ENCODE results near the gene TIMM13. TPM values are rescaled to one million over a fixed set of nuclear protein-coding genes. Genes with fewer than 3 reads are reported as not detected.
"Not testable (repeated sequence)": the region's sequence is repeated elsewhere in the genome, so short reads cannot be mapped to it uniquely, and the experiment has no call there.

TIMM13 gene
- total RNA-seq, 1 donor from 2014 or later = 91.5 TPM

- H3K36me3 Mint-ChIP-seq (ENCODE audit: unreplicated experiment) = no peaks in the 10 kb centered on the region
- H3K4me1 Mint-ChIP-seq (ENCODE audit: low read depth, unreplicated experiment) = peaks cover 1% of the 10 kb centered on the region
- DNase-seq = no peak
- no peak overlapping the region for H3K27ac Mint-ChIP-seq (ENCODE audit: unreplicated experiment)
- H3K4me3 Mint-ChIP-seq (ENCODE audit: unreplicated experiment) = no peak overlapping the region
- H3K9me3 Mint-ChIP-seq (ENCODE audit: unreplicated experiment) = peaks cover 3% of the 10 kb centered on the region
- peaks cover 5% of the 10 kb centered on the region for H3K27me3 Mint-ChIP-seq (ENCODE audit: unreplicated experiment)
- TF ChIP-seq CTCF (IDR thresholded peaks at IDR 0.05; ENCODE audit: partially characterized antibody, unreplicated experiment) = no peak
Observed at GRCh38 chr19:2462635-2463421, 35.4 kb upstream of the TIMM13 start.

- peak; percentile 63 for DNase-seq
- Mint-ChIP-seq H3K4me1 (ENCODE audit: low read depth, unreplicated experiment) (peaks cover 1% of the 10 kb centered on the region), H3K27me3 (ENCODE audit: unreplicated experiment) (peaks cover 5% of the 10 kb centered on the region), H3K36me3 (ENCODE audit: unreplicated experiment) (no peaks in the 10 kb centered on the region), H3K9me3 (ENCODE audit: unreplicated experiment) (peaks cover 3% of the 10 kb centered on the region), H3K27ac (ENCODE audit: unreplicated experiment) (no peak overlapping the region), H3K4me3 (ENCODE audit: unreplicated experiment) (peak overlapping the region; percentile 75)
- TF ChIP-seq CTCF (IDR thresholded peaks at IDR 0.05; ENCODE audit: partially characterized antibody, unreplicated experiment) = no peak
Observed at GRCh38 chr19:2461751-2462634, 34.6 kb upstream of the TIMM13 start.

- Mint-ChIP-seq H3K9me3 (ENCODE audit: unreplicated experiment) (peaks cover 3% of the 10 kb centered on the region), H3K36me3 (ENCODE audit: unreplicated experiment) (no peaks in the 10 kb centered on the region), H3K4me3 (ENCODE audit: unreplicated experiment) (no peak overlapping the region), H3K27ac (ENCODE audit: unreplicated experiment) (peak overlapping the region; percentile 72), H3K27me3 (ENCODE audit: unreplicated experiment) (peaks cover 5% of the 10 kb centered on the region), H3K4me1 (ENCODE audit: low read depth, unreplicated experiment) (peaks cover 1% of the 10 kb centered on the region)
- no peak for DNase-seq
- no peak for TF ChIP-seq CTCF (IDR thresholded peaks at IDR 0.05; ENCODE audit: partially characterized antibody, unreplicated experiment)
Observed at GRCh38 chr19:2460245-2460644, 32.9 kb upstream of the TIMM13 start.

- DNase-seq; H3K9me3 Mint-ChIP-seq (ENCODE audit: unreplicated experiment); H3K4me3 Mint-ChIP-seq (ENCODE audit: unreplicated experiment); H3K27ac Mint-ChIP-seq (ENCODE audit: unreplicated experiment); H3K27me3 Mint-ChIP-seq (ENCODE audit: unreplicated experiment); H3K4me1 Mint-ChIP-seq (ENCODE audit: low read depth, unreplicated experiment); H3K36me3 Mint-ChIP-seq (ENCODE audit: unreplicated experiment): not testable (repeated sequence)
Observed at GRCh38 chr19:2458776-2459175, 31.4 kb upstream of the TIMM13 start.

GRCh38 chr19:2458054-2458453, 30.7 kb upstream of the TIMM13 start:
- TF ChIP-seq CTCF (IDR thresholded peaks at IDR 0.05; ENCODE audit: partially characterized antibody, unreplicated experiment) = no peak
- Mint-ChIP-seq H3K36me3 (ENCODE audit: unreplicated experiment) (no peaks in the 10 kb centered on the region), H3K4me1 (ENCODE audit: low read depth, unreplicated experiment) (peaks cover 1% of the 10 kb centered on the region), H3K27ac (ENCODE audit: unreplicated experiment) (no peak overlapping the region), H3K27me3 (ENCODE audit: unreplicated experiment) (no peaks in the 10 kb centered on the region), H3K4me3 (ENCODE audit: unreplicated experiment) (no peak overlapping the region), H3K9me3 (ENCODE audit: unreplicated experiment) (peaks cover 6% of the 10 kb centered on the region)
- no peak for DNase-seq
